Transverse colon (tissue), 4 donors: Measurements from ENCODE around the gene DDAH1. TPM values are rescaled to one million over a fixed set of nuclear protein-coding genes. Genes with fewer than 3 reads are reported as not detected.

Experiments used
- DNase-seq: peaks from one replicate; pipeline ENCODE4 v3.0.0-alpha.2; 2019
- H3K27ac ChIP-seq, 4 donors: fragments of 200-600 bp; sonication (generic); 2 replicates each; pipeline ENCODE4 v1.5.1; 2016 to 2018; ENCODE audit warnings: inconsistent platforms in 4 of 4
- H3K27me3 ChIP-seq: fragments of 200-600 bp; sonication (generic); 2 replicates; pipeline ENCODE4 v1.5.1; 2017; ENCODE audit warnings: inconsistent platforms
- H3K36me3 ChIP-seq, 4 donors: fragments of 200-600 bp; sonication (generic); 2 replicates each; pipeline ENCODE4 v1.5.1; 2017 to 2019; ENCODE audit warnings: inconsistent platforms in 4 of 4
- H3K4me1 ChIP-seq, 4 donors: fragments of 200-600 bp; sonication (generic); 2 replicates each; pipeline ENCODE4 v1.5.1; 2017 to 2020; ENCODE audit warnings: inconsistent platforms in 4 of 4
- H3K4me3 ChIP-seq, 4 donors: fragments of 200-600 bp; sonication (generic); 1 replicate in 1 of 4; 2 replicates in 3 of 4; pipeline versions ENCODE4 v1.5.1 to v1.6.1; 2017 to 2019; ENCODE audit warnings: inconsistent platforms in 4 of 4
- H3K9me3 ChIP-seq, 2 donors: fragments of 200-600 bp; sonication (generic); 2 replicates each; pipeline ENCODE4 v1.5.1; 2017 to 2019; ENCODE audit warnings: inconsistent platforms in 2 of 2
- EP300 ChIP-seq: sonication (generic); formaldehyde crosslinking; IDR thresholded peaks from one replicate; pipeline ENCODE4 v1.6.1; 2017; ENCODE audit warnings: antibody characterized with exemption, low read depth
- POLR2A ChIP-seq: fragments of 450-650 bp; IDR thresholded peaks from one replicate; pipeline ENCODE4 v1.6.1; 2016; ENCODE audit warnings: antibody characterized with exemption, mild to moderate bottlenecking, moderate library complexity
- POLR2AphosphoS5 ChIP-seq, 3 donors: sonication (generic); formaldehyde crosslinking; IDR thresholded peaks; one replicate each; pipeline ENCODE4 v1.6.1; 2016; ENCODE audit warnings: antibody characterized with exemption in 3 of 3
- whole genome bisulfite sequencing, 2 donors: methylation state at CpG; one replicate each; pipeline ENCODE4 v1.1.5; 2018; ENCODE audit warnings: low coverage in 1 of 2; 5-methylcytosine and 5-hydroxymethylcytosine counted together
- in situ Hi-C, 4 donors: fragments of 200-750 bp; cut with MboI; loops; one replicate each; pipeline versions ENCODE4 v1.15.0 to v1.15.1; 2017; ENCODE audit warnings: low sequenced_read_pairs in 3 of 4, low pct_ligation_motif_present in 1 of 4, low pct_unique_long_range_greater_than_20kb in 1 of 4
- intact Hi-C: fragments of 100-400 bp; cut with DNase I; formaldehyde crosslinking; loops from one replicate; pipeline ENCODE4 v1.15.1; 2023; ENCODE audit warnings: low total_unique reads
- total RNA-seq, 4 donors: library from RNA; depleted of rRNA; stranded (reverse); fragments of >200 nt; gene quantifications; one replicate each; pipeline ENCODE4 v1.1.0, GENCODE V29; 2016
- TF ChIP-seq, protein P1 (sequence below), 5 experiments: fragments of 200-600 bp in 3 of 5; fragments of 450-650 bp in 2 of 5; sonication (generic) in 3 of 5; IDR thresholded peaks; 1 replicate in 2 of 5; 2 replicates in 3 of 5; pipeline ENCODE4 v1.5.1; 2016 to 2017; ENCODE audit warnings: antibody characterized with exemption in 5 of 5, inconsistent platforms in 3 of 5, mild to moderate bottlenecking in 2 of 5, moderate library complexity in 1 of 5

DDAH1 gene
- total RNA-seq, 4 donors from 2014 or later, result 22.4 to 69.4 (median 48.3) TPM

DNA sequence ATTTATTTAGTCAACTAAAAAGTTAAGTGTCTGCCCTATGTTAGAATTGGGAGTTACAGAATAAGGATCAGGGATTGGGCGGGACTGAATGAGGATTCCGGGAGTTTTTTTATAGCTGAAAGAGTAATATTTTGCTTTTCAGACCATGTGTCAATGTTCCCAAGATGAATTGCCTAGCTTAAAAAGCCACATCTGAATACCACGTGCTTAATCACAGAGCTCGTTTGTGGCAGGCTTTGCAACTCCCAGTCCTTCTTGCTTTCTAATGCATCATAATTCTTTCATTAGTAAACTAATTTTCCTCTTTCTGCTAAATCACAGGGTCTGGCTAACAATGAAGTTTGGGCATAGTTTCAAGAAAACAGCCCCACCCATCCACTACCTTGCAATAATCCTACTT is 184.3 kb downstream of the DDAH1 start:
- in situ Hi-C loops, result no loop called here
- no peak for TF ChIP-seq POLR2A
- peaks cover 0 to 32% (median 17%) of the 10 kb centered on the region in 4 donors for H3K4me1 ChIP-seq
- H3K27me3 ChIP-seq, result no peaks in the 10 kb centered on the region
- no peak overlapping the region for H3K4me3 ChIP-seq
- intact Hi-C loops, result no loop called here
- WGBS, 2 donors, result 36 to 48% methylated on average over 4 of the region's 4 CpGs
- H3K27ac ChIP-seq, result no peak overlapping the region
- DNase-seq, result no peak
- no peaks in the 10 kb centered on the region for H3K9me3 ChIP-seq
- H3K36me3 ChIP-seq, result no peaks in the 10 kb centered on the region

- 73 to 77% methylated on average over 3 to 10 of the region's 10 CpGs for WGBS, 2 donors
- H3K27me3 ChIP-seq, result no peaks in the 10 kb centered on the region
- H3K4me3 ChIP-seq, result peak overlapping the region in 1 of 4 donors; percentile 6
- H3K4me1 ChIP-seq, result peaks cover 6 to 42% (median 27%) of the 10 kb centered on the region in 4 donors
- intact Hi-C loops, result no loop called here
- peak overlapping the region; percentile 68 to 100 (median 89) for H3K27ac ChIP-seq
- TF ChIP-seq POLR2AphosphoS5 (IDR thresholded peaks at IDR 0.05), result no peak
- TF ChIP-seq, protein P1, sequence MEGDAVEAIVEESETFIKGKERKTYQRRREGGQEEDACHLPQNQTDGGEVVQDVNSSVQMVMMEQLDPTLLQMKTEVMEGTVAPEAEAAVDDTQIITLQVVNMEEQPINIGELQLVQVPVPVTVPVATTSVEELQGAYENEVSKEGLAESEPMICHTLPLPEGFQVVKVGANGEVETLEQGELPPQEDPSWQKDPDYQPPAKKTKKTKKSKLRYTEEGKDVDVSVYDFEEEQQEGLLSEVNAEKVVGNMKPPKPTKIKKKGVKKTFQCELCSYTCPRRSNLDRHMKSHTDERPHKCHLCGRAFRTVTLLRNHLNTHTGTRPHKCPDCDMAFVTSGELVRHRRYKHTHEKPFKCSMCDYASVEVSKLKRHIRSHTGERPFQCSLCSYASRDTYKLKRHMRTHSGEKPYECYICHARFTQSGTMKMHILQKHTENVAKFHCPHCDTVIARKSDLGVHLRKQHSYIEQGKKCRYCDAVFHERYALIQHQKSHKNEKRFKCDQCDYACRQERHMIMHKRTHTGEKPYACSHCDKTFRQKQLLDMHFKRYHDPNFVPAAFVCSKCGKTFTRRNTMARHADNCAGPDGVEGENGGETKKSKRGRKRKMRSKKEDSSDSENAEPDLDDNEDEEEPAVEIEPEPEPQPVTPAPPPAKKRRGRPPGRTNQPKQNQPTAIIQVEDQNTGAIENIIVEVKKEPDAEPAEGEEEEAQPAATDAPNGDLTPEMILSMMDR (IDR thresholded peaks at IDR 0.05), result no peak
- TF ChIP-seq POLR2A, result no peak
- no peak for TF ChIP-seq EP300
- DNase-seq, result no peak
- H3K9me3 ChIP-seq, result no peaks in the 10 kb centered on the region
- no peaks in the 10 kb centered on the region for H3K36me3 ChIP-seq
- in situ Hi-C loops, result no loop called here
These were observed 185.4 kb downstream of the DDAH1 start for GRCh38 chr1:85279458-85280080.

- H3K4me3 ChIP-seq, result peak overlapping the region in 1 of 4 donors; percentile 6
- 0 to 3% methylated on average over 2 of the region's 2 CpGs for WGBS, 2 donors
- peak; percentile 73 for DNase-seq
- intact Hi-C loops, result no loop called here
- in situ Hi-C loops, result no loop called here
- peak; percentile 65 for TF ChIP-seq POLR2A
- TF ChIP-seq, protein P1 (IDR thresholded peaks at IDR 0.05), result no peak
- peak; percentile 28 to 88 (median 84) for TF ChIP-seq POLR2AphosphoS5 (IDR thresholded peaks at IDR 0.05)
- no peak for TF ChIP-seq EP300
- no peaks in the 10 kb centered on the region for H3K36me3 ChIP-seq
- H3K9me3 ChIP-seq, result no peaks in the 10 kb centered on the region
- H3K27me3 ChIP-seq, result no peaks in the 10 kb centered on the region
- peaks cover 13 to 49% (median 34%) of the 10 kb centered on the region in 4 donors for H3K4me1 ChIP-seq
- peak overlapping the region; percentile 68 to 100 (median 89) for H3K27ac ChIP-seq
These were observed 186.1 kb downstream of the DDAH1 start for GRCh38 chr1:85278853-85279314.

DNA sequence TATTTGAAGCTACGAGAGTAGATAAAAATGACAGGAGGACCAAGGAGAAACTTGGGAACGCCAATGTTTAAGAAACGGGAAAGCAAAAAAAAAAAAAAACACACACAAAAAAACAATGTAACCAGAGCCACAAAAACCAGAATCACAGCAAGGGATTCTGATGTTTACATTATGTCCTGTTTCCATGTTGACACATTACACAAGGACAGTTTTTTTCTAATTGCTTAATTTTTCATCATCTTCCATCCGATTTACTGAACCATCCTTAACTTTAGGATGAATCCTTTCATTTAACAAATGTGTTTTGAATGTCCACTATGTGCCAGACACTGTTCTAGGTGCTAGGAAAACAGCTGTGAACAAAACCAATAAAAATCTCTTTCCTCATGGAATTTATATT is 187.2 kb downstream of the DDAH1 start:
- H3K9me3 ChIP-seq, result no peaks in the 10 kb centered on the region
- 80 to 86% methylated on average over 4 of the region's 4 CpGs for WGBS, 2 donors
- H3K4me3 ChIP-seq, result no peak overlapping the region
- no peaks in the 10 kb centered on the region for H3K27me3 ChIP-seq
- H3K4me1 ChIP-seq, result peaks cover 17 to 56% (median 42%) of the 10 kb centered on the region in 4 donors
- intact Hi-C loops, result no loop called here
- in situ Hi-C loops, result no loop called here
- no peaks in the 10 kb centered on the region for H3K36me3 ChIP-seq
- TF ChIP-seq, protein P1 (IDR thresholded peaks at IDR 0.05), result no peak
- TF ChIP-seq POLR2AphosphoS5 (IDR thresholded peaks at IDR 0.05), result no peak
- no peak for TF ChIP-seq POLR2A
- no peak for TF ChIP-seq EP300
- H3K27ac ChIP-seq, result peak overlapping the region; percentile 68 to 100 (median 89)
- no peak for DNase-seq
